NCI-H1417 treated with DMSO at 0.1 percent for 48 hours (cell line): ENCODE data around the gene FLVCR2.

Source experiments
- DNase-seq: peaks from one replicate; lab custom pipeline; 2025; lab: John Stamatoyannopoulos, UW

The FLVCR2 gene

GRCh38 chr14:75554482-75554881 is 23.9 kb upstream of the FLVCR2 start:
- no peak for DNase-seq

GRCh38 chr14:75558440-75558839 is 20.0 kb upstream of the FLVCR2 start:
- no peak for DNase-seq

GRCh38 chr14:75559045-75559444 is 19.4 kb upstream of the FLVCR2 start:
- no peak for DNase-seq

DNA sequence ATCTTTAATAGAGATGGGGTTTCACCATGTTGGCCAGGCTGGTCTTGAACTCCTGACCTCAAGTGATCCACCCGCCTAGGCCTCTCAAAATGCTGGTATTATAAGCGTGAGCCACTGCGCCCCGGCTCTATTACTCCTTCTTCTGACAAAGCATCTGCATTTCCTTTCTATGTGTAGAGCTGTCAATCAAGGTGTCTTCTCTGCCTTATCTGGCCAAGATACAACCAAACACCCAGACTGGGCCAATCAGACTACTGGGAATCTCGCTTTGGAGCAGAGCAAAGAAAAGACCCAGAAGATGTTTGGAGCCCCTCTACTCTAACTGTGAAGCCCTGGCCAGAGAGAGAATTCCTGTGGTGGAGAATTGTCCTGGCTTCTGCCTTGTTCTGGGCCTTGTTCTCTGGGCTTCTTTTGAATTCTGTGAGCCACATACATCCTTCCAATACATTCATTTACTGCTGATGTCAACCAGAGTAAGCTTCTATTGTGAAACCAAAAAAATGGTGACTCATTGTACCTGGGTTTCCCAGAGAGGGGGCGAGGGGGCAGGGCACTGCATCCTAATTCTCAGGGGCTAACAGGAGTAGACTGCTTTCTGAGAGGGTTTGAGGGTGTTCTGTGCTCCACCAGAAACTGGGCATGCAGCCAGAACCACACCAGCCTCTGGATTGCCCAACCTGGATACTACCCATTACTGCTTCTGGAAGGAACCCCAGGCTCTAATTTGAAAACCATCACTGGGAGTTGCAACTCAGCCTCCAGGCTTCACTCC is 18.8 kb upstream of the FLVCR2 start:
- no peak for DNase-seq

GRCh38 chr14:75561013-75561432 is 17.4 kb upstream of the FLVCR2 start:
- DNase-seq = peak; percentile 32

DNA sequence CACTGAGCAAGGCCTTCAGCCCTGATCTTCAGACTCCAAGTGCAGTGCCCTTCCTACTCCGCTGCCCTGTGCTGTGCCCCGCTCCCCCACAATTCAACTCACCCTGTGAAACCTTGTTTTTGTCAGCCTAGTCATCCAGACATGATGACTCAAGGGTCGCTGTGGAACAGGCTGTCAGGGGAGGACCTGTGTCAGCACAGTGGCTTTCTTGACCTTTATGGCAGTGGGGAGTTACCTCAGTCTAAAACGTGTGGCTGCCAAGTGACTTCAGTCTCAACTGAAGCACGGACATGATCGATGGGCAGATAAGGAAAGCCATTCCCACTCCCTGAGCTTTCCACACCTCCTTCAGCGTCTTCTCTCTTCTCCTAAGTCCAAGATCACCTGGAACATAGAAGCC is 16.3 kb upstream of the FLVCR2 start:
- no peak for DNase-seq

- no peak for DNase-seq
Measured at GRCh38 chr14:75562489-75562888, 15.9 kb upstream of the FLVCR2 start.

GRCh38 chr14:75563931-75564330 is 14.5 kb upstream of the FLVCR2 start:
- DNase-seq = no peak

DNA sequence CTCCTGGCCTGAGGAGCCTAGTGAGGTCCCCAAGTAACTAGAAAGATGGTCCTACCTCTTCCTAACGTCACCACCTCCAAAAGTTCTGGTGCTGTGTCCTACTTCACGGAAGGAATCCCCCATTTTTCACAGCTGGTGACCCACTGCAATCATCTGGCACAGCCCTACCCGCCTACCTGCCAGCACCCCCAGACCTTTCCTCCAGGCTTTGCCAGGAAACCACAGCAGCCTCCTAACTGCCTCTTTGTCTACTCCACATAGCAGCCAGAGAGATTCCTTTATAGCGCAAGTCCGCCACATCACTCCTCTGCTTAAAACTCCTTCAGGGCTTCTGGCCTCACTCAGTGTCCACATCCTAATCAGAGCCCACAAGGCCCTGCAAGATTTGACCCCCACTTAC is 13.4 kb upstream of the FLVCR2 start:
- no peak for DNase-seq

- DNase-seq = no peak
Measured at GRCh38 chr14:75566321-75566720, 12.1 kb upstream of the FLVCR2 start.

- no peak for DNase-seq
Measured at GRCh38 chr14:75566752-75567151, 11.7 kb upstream of the FLVCR2 start.

DNA sequence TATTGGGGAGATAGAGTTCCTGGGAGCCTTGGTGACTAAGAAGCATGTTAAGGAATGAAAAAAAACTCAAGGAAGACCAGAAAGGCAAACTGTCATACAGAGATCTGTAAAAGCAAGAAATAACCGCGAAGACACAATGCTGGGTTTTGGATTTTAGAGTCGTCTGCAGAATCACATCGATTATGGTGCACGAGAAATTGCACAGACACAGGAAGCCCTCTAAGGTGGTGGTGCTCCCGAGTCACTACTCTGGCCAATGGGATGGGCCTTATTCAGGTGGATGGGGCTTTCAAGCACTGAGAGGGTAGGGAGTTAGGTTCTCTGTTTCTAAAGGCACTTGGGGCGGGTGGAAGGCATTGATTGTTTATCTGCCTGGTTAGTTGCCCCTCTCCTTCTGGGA is 10.3 kb upstream of the FLVCR2 start:
- DNase-seq = no peak

- DNase-seq = no peak
Measured at GRCh38 chr14:75568791-75569190, 9.6 kb upstream of the FLVCR2 start.

DNA sequence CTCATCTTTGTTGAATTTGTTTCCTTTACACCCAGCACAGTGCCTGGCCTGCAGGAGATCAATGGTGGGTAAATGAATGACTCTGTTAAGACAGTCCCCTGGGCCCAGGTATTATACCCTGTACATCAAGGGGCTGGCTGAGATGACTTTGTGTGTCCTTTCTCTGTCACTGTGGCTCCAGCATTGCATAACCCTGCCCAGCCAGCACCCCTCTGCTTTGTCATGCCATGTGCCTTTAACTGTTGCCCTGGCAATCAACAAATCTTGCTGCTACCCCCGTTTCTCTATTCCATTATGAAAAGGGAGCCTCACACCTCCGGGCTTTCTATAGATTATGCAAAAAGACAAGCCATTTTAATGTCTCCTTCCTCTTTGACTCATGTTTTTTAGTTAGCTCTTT is 7.6 kb upstream of the FLVCR2 start:
- DNase-seq = no peak

GRCh38 chr14:75572104-75572503 is 6.3 kb upstream of the FLVCR2 start:
- no peak for DNase-seq

- DNase-seq = no peak
Measured at GRCh38 chr14:75577090-75577489, 1.3 kb upstream of the FLVCR2 start.

- DNase-seq = no peak
Measured at GRCh38 chr14:75577729-75578101, 705 bp upstream of the FLVCR2 start.

DNA sequence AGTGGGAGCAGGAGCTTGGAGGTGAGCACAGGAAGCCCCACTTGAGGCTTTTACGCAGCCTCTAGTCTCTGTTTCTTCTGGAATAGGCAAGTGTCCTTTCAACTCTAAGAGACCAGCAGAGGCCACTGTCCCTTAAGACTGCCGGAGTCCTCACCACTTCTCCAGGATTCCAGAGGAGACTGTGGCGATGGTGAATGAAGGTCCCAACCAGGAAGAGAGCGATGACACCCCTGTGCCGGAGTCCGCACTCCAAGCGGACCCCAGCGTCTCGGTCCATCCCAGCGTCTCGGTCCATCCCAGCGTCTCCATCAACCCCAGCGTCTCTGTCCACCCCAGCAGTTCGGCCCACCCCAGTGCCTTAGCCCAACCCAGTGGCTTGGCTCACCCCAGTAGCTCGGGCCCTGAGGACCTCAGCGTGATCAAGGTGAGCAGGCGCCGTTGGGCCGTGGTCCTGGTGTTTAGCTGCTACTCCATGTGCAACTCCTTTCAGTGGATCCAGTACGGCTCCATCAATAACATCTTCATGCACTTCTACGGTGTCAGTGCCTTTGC is 442 bp downstream of the FLVCR2 start:
- no peak for DNase-seq

GRCh38 chr14:75579338-75579864 is 981 bp downstream of the FLVCR2 start:
- DNase-seq = no peak

GRCh38 chr14:75579882-75580281 is 1.5 kb downstream of the FLVCR2 start:
- DNase-seq = no peak

DNA sequence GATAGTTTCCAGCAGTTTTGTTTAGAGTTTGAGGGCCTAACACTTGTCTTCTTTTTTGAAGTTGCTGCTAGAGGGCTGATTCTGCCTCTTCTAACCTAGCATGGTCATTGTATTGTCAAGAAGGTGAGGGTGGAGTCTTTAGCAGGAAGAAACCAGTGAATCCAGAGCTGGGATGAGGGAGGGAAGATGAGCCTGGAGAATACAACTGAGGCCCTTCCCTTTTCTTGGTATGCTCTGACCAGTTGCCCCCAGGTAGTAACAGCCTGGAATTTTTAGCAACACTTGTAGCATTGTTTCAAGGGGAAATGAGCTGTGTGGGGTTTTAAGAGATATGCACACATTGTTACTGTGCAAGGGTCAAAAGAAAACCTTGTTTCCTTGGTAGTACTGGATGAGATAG is 9.0 kb downstream of the FLVCR2 start:
- no peak for DNase-seq

- DNase-seq = no peak
Measured at GRCh38 chr14:75589931-75590330, 11.5 kb downstream of the FLVCR2 start.

DNA sequence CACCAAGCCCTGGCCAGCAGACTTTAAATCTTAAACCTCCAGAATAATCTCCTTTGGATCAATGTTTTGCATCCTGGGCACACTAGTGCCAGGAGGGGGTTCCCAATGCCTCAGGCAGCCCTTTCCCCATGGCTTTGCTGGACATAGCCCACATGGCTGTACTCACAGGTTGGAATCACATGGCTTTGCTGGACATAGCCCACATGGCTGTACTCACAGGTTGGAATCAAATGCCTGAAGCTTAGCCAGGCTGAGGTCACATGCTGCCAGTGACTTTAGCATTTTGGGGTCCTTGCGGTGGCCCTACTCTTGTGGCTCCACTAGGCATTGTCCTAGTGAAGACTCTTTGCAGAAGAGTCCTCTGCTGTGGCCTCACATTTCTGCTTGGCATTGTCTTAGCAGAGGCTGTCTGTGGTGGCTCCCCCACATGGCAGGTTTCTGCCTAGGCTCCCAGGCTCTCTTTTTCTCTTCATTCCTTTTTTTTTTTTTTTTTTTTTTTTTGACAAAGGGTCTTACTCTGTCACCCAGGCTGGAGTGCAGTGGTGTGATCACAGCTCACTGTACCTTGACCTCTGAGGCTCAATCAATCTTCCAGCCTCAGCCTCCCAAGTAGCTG is 13.0 kb downstream of the FLVCR2 start:
- no peak for DNase-seq
